Endothelial cell (in vitro differentiated cells): ENCODE data around the gene LENG9. TPM values are rescaled to one million over a fixed set of nuclear protein-coding genes. Genes with fewer than 3 reads are reported as not detected.
A peak's percentile ranks its signal among the peaks of the same experiment; 100 is the strongest.

Experiments used
- DNase-seq: peaks from one replicate; pipeline ENCODE4 v3.0.0; 2021; ENCODE audit warnings: low spot score
- H3K27ac Mint-ChIP-seq: one replicate; pipeline ENCODE4 v1.8.0; 2021; ENCODE audit warnings: mixed read lengths, inconsistent platforms; ENCODE audit not compliant: unreplicated experiment
- H3K27me3 Mint-ChIP-seq: one replicate; pipeline ENCODE4 v1.8.0; 2021; ENCODE audit warnings: mild to moderate bottlenecking, moderate library complexity, mixed read lengths, inconsistent platforms; ENCODE audit not compliant: unreplicated experiment
- H3K36me3 Mint-ChIP-seq: one replicate; pipeline ENCODE4 v1.8.0; 2021; ENCODE audit warnings: mild to moderate bottlenecking, low read depth, mixed read lengths, inconsistent platforms; ENCODE audit not compliant: unreplicated experiment
- H3K4me1 Mint-ChIP-seq: one replicate; pipeline ENCODE4 v1.8.0; 2021; ENCODE audit warnings: mild to moderate bottlenecking, mixed read lengths, inconsistent platforms; ENCODE audit not compliant: unreplicated experiment
- H3K4me3 Mint-ChIP-seq: one replicate; pipeline ENCODE4 v1.8.0; 2021; ENCODE audit warnings: mild to moderate bottlenecking, mixed read lengths, inconsistent platforms; ENCODE audit not compliant: unreplicated experiment
- H3K9me3 Mint-ChIP-seq: one replicate; pipeline ENCODE4 v1.8.0; 2021; ENCODE audit warnings: mixed read lengths, inconsistent platforms; ENCODE audit not compliant: unreplicated experiment
- CTCF ChIP-seq: fragments of 200-600 bp; sonication (generic); IDR thresholded peaks from one replicate; pipeline ENCODE4 v1.5.0; 2021; ENCODE audit warnings: antibody characterized with exemption; ENCODE audit not compliant: unreplicated experiment
- total RNA-seq: library from RNA; stranded (reverse); fragmentation: NEBNext Ultra II Directional; extraction: Animal tissue kit (Norgen Biotek cat#: 25700); gene quantifications from one replicate; pipeline ENCODE4 v1.2.1, GENCODE V29; 2021; ENCODE audit not compliant: unreplicated experiment

Gene LENG9
- total RNA-seq, 1 donor from 2014 or later: 3.4 TPM

DNA sequence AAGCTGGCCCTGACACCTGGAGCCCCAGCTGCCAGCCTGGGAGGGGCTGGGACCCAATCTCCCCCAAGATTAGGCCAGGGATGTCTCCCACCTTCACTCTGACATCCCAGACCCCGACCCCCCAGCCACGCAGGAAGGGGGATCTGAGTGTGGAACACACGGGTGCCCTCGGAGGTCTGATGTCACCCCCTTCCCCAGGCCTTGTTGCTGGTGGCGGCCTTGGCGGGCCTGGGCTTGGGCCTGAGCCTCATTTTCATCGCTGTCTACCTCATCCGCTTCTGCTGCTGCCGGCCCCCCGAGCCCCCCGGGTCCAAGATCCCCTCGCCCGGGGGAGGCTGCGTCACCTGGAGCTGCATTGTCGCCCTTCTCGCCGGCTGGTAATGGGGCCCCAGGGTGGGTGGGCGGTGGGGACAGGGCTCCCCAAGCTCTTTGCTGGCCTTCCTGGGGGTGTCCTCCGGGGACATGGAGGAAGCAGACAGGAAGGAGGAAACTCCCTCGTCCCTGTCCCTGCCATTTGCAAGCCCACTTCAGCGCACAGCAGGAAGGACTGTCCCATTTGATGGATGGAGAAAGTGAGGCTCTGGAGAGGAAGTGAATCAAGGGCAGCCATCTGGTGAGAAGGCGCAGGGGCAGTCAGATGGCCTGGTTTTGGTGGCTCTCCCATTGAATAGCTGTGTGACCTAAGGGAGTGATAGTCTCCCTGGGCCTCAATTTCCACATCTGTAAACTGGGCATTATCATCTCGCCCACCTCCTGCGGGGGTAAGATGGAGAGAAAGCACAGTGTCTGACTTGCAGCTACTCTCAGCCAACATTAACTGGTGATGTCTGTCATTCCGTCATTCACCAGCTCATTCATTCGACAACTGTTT lies 44.4 kb downstream of the LENG9 start:
- no peak for DNase-seq
- H3K9me3 Mint-ChIP-seq: peaks cover 8% of the 10 kb centered on the region
- H3K36me3 Mint-ChIP-seq: peaks cover 14% of the 10 kb centered on the region
- no peak for TF ChIP-seq CTCF
- peaks cover 19% of the 10 kb centered on the region for H3K4me1 Mint-ChIP-seq
- H3K4me3 Mint-ChIP-seq: peak overlapping the region; percentile 69
- peak overlapping the region; percentile 48 for H3K27ac Mint-ChIP-seq
- H3K27me3 Mint-ChIP-seq: peaks cover 13% of the 10 kb centered on the region

DNA sequence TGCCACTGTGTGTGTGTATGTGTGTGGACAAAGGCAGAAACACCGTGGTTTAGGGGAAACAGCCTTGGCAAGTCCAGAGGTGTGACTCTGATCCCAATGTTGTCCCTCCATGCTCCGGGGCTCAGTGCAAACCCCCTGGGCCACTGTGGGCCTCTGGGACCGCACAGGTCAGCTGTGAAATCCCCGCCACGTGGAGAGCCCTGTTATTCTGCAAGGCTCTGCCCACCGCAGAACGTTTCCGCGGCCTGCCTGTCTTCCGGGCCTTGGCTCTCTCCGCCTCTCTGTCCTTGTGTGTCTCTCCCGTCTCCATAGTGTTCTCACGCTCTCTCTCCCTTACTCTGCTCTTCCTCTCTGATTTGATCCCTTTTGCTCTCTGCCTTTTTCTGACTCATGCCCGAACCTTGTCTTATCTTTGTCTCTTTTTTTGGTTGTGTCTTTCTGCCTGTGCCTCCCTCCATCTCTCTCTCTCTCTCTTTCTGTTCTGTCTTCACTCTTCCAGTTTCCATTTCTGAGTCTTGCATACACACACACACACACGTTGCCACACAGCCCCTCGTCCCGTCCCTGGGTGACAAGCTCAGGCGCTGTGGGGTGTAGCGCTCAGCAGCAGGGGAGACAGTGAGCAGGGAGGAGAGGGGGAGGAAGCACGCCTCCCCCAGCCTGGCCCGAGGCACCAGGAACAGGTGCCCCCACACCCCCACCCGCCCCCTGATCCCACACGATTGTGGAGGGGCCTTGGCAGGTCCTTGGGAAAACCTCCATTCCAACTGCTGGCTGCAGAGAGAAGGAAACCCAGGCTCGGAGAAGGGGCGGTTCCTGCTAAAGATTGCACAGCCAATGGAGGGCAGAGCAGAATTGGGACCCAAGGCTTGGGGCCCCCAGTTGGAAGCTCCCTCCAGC lies 45.3 kb downstream of the LENG9 start:
- peak overlapping the region; percentile 21 for H3K4me3 Mint-ChIP-seq
- no peak for TF ChIP-seq CTCF
- H3K27me3 Mint-ChIP-seq: peaks cover 17% of the 10 kb centered on the region
- no peak for DNase-seq
- H3K4me1 Mint-ChIP-seq: peaks cover 22% of the 10 kb centered on the region
- peaks cover 17% of the 10 kb centered on the region for H3K36me3 Mint-ChIP-seq
- peaks cover 11% of the 10 kb centered on the region for H3K9me3 Mint-ChIP-seq
- H3K27ac Mint-ChIP-seq: peak overlapping the region; percentile 69

GRCh38 chr19:54416695-54417491 lies 46.7 kb downstream of the LENG9 start:
- H3K36me3 Mint-ChIP-seq: peaks cover 17% of the 10 kb centered on the region
- DNase-seq: no peak
- H3K27me3 Mint-ChIP-seq: peaks cover 20% of the 10 kb centered on the region
- no peak for TF ChIP-seq CTCF
- H3K9me3 Mint-ChIP-seq: peaks cover 11% of the 10 kb centered on the region
- peaks cover 22% of the 10 kb centered on the region for H3K4me1 Mint-ChIP-seq
- peak overlapping the region; percentile 0 for H3K27ac Mint-ChIP-seq
- peak overlapping the region; percentile 9 for H3K4me3 Mint-ChIP-seq

- H3K4me1 Mint-ChIP-seq: peaks cover 22% of the 10 kb centered on the region
- H3K27me3 Mint-ChIP-seq: peaks cover 21% of the 10 kb centered on the region
- H3K9me3 Mint-ChIP-seq: peaks cover 11% of the 10 kb centered on the region
- no peak overlapping the region for H3K27ac Mint-ChIP-seq
- H3K36me3 Mint-ChIP-seq: peaks cover 17% of the 10 kb centered on the region
- no peak for DNase-seq
- H3K4me3 Mint-ChIP-seq: peak overlapping the region; percentile 70
- no peak for TF ChIP-seq CTCF
Observed at GRCh38 chr19:54415901-54416673, 47.5 kb downstream of the LENG9 start.
